Activated CD4-positive, alpha-beta T cell treated with anti-CD3 and anti-CD28 coated beads, Interleukin-2, amount 10 ng/mL, durations not matched to agents 24 days and 14 days (primary cell): Measurements from ENCODE around the gene ZBTB43. TPM values are rescaled to one million over a fixed set of nuclear protein-coding genes. Genes with fewer than 3 reads are reported as not detected.
"Not testable (repeated sequence)": the region's sequence is repeated elsewhere in the genome, so short reads cannot be mapped to it uniquely, and the experiment has no call there.

Source experiments
- DNase-seq: peaks from one replicate; pipeline ENCODE4 v3.0.0; 2022
- H3K27ac Mint-ChIP-seq: one replicate; pipeline ENCODE4 v1.8.0; 2022; ENCODE audit warnings: mild to moderate bottlenecking, mixed read lengths
- H3K27me3 Mint-ChIP-seq: one replicate; pipeline ENCODE4 v1.8.0; 2022; ENCODE audit warnings: mixed read lengths
- H3K36me3 Mint-ChIP-seq: one replicate; pipeline ENCODE4 v1.8.0; 2022; ENCODE audit warnings: low read depth, mild to moderate bottlenecking, mixed read lengths
- H3K4me1 Mint-ChIP-seq: one replicate; pipeline ENCODE4 v1.8.0; 2021; ENCODE audit warnings: mixed read lengths
- H3K4me3 Mint-ChIP-seq: one replicate; pipeline ENCODE4 v1.8.0; 2022; ENCODE audit warnings: mild to moderate bottlenecking, moderate library complexity, mixed read lengths
- H3K9me3 Mint-ChIP-seq: one replicate; pipeline ENCODE4 v1.8.0; 2021; ENCODE audit warnings: mixed read lengths
- intact Hi-C: fragments of 100-400 bp; cut with micrococcal nuclease; formaldehyde crosslinking; loops from one replicate; pipeline ENCODE4 v1.15.1; 2023
- total RNA-seq: library from RNA; stranded (reverse); gene quantifications from 2 replicates; pipeline ENCODE4 v1.2.3, GENCODE V29; 2022

ZBTB43 gene
- total RNA-seq, 1 donor from 2014 or later = 18.8 TPM

DNA sequence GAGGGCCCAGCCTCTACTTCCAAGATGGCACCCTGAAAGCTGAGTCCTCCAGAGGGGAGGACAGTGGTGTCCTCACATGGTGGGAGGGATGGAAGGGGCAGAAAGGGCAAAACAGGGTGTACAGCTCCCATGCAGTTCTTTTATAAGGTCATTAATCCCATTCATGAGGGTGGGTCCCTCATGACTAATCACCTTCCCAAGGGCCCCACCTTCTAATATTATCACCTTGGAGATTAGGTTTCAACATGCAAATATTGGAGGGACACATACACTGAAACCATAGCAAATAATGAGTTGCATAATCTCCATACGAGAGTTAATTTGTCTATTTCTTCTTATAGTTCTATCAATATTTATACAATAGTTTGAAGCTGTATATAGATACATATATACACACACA, 5.8 kb upstream of the ZBTB43 start:
- Mint-ChIP-seq H3K4me3 (no peak overlapping the region), H3K36me3 (no peaks in the 10 kb centered on the region), H3K9me3 (peaks cover 2% of the 10 kb centered on the region), H3K4me1 (peaks cover 2% of the 10 kb centered on the region), H3K27me3 (peaks cover 7% of the 10 kb centered on the region), H3K27ac (no peak overlapping the region)
- intact Hi-C loops = no loop called here
- DNase-seq = no peak

DNA sequence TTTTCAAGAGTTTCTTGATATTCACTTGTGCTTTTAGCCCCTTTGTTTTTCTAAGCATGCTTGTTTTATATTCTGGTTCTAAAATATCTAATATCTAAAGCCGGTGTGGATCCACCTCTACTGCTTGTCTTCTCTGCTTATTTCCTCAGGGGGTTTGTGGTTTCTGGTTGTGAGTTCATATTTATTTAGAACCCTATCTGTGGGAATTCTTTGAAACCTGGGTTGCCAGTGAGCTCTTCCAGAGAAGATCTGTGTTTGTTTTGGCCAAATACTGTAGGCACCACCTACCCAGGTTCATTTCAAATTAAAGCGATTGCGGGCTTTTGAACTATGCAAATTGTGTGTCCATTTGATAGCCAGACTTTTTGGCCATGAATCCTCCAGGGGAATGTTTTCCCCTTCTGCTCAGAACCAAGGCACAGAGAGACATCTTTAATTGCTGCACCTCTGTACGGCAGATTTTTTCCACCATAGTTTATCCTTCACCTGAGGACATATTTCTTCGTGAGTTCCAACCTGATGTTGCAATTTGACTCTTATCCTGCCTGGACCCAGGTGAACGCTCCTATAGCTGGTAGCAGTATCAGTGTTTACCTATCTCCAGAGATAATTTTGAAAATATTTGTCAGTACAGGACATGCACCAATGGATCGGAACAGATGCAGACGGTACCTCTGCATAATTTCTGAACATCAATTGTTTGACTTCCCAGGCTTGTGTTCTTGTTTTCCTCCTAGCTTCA, 2.4 kb upstream of the ZBTB43 start:
- Mint-ChIP-seq H3K4me3 (no peak overlapping the region), H3K36me3 (peaks cover 9% of the 10 kb centered on the region), H3K27me3 (peaks cover 2% of the 10 kb centered on the region), H3K4me1 (peaks cover 26% of the 10 kb centered on the region), H3K9me3 (peaks cover 8% of the 10 kb centered on the region), H3K27ac (no peak overlapping the region)
- DNase-seq = no peak
- intact Hi-C loops = no loop called here

DNA sequence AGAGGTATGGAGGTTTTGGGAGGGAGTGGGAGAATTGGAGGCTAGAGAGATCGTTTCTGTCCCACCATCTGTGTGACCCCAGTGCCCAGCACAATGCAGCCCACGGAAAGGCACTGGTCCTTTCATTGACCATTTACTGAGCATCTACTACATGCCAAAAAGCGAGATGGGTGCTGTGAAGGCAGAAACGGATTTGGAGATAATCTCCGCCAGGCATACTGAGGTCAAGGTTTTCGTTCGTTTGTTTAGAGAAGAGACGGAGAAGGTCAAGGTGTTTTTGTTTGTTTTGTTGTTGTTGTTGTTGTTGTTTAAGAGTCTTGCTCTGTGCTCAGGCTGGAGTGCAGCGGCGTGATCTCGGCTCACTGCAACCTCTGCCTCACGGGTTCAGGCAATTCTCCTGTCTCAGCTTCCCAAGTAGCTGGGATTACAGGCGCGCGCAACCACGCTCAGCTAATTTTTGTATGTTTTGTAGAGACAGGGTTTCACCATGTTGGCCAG, 593 bp upstream of the ZBTB43 start:
- peaks cover 12% of the 10 kb centered on the region for H3K36me3 Mint-ChIP-seq
- H3K27ac Mint-ChIP-seq = peak overlapping the region; percentile 98
- no peak for DNase-seq
- intact Hi-C loops = loop anchor here (2.0 kb wide), 1 partner anchor 57 kb away; the partner anchor contains the start of gene ZBTB34
- H3K4me1 Mint-ChIP-seq = peaks cover 31% of the 10 kb centered on the region
- H3K27me3 Mint-ChIP-seq = peaks cover 2% of the 10 kb centered on the region
- H3K9me3 Mint-ChIP-seq = peaks cover 8% of the 10 kb centered on the region
- peak overlapping the region; percentile 94 for H3K4me3 Mint-ChIP-seq

DNA sequence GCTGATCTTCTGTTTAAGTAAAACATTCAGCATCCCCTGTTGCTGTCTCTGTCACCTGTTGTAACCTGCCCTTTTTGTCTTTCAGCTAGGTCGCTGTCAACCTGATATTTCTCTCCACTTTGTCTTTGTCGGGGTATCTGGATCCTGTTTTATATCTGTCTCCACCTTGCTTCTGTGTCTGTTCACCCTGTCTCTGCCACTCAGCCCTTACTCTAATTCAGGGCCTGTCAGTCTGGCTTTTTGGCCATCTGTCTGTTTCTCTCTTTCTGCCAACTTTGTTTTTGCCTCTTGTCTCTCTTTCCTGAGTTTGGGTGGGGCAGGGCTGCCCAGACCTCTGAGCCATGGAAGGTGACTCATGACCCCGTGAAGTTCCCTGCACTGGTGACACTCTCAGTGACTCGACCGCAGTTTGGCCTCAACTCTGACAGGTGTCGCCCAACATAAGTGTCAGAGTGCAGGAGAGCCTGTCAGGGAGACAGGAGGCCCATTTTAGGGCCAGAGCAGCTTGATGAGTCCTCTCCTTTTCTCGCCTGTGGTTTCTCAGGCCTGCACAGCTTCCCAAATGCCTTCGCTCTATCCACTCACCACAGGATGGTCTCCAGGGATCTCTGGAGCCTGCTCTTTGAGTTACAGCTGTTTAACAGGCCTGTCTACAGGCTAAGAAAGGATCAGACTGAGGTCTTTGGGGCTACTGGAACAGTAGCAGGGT, 868 bp downstream of the ZBTB43 start:
- Mint-ChIP-seq H3K27me3 (peaks cover 2% of the 10 kb centered on the region), H3K9me3 (peaks cover 8% of the 10 kb centered on the region), H3K27ac (peak overlapping the region; percentile 94), H3K4me3 (peak overlapping the region; percentile 94), H3K4me1 (peaks cover 31% of the 10 kb centered on the region), H3K36me3 (peaks cover 16% of the 10 kb centered on the region)
- intact Hi-C loops = loop anchor here (1.0 to 2.0 kb wide), 2 partner anchors 55 to 82 kb away; partner anchors contain the start of gene ZBTB34
- DNase-seq = peak; percentile 92

DNA sequence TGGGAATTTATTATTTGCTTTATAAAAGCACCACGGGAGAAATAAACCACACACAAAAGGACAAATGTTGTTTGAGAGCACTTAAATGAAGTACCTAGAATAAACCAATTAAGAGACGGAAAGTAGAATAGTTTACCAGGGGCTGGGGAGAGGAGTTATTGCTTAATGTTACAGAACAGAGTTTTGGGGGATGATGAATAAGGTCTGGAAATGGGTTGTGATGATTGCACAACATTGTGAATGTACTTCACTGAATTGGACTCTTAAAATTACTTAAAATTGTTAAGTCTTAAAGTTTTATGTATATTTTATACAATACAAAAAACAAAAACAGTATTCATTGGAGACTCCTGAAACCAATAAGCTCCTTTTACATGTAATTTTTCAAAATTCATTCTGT, 1.5 kb downstream of the ZBTB43 start:
- DNase-seq = no peak
- Mint-ChIP-seq H3K4me1 (peaks cover 31% of the 10 kb centered on the region), H3K27ac (peak overlapping the region; percentile 94), H3K36me3 (peaks cover 18% of the 10 kb centered on the region), H3K9me3 (peaks cover 8% of the 10 kb centered on the region), H3K4me3 (peak overlapping the region; percentile 94), H3K27me3 (peaks cover 2% of the 10 kb centered on the region)
- intact Hi-C loops = no loop called here

DNA sequence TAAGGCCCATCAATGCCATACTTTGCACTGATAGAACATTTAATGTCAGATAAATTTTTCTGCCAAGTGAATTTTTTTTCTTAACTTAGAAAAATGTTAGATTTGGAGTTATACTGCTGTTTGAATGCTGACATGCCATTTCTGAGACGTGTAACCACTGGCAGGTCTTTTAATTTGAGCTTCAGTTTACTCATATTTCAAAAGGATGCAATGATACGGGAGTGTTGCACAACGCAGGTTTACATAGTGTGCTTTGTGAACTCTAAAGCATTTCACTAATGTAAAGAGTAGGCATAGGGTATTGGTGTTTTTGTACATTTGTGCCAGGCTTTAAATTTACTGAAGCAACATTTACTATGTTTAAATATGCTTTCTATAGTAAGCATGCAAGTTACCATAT, 4.2 kb downstream of the ZBTB43 start:
- Mint-ChIP-seq H3K27me3 (peaks cover 2% of the 10 kb centered on the region), H3K4me3 (no peak overlapping the region), H3K27ac (no peak overlapping the region), H3K36me3 (peaks cover 38% of the 10 kb centered on the region), H3K9me3 (peaks cover 9% of the 10 kb centered on the region), H3K4me1 (peaks cover 33% of the 10 kb centered on the region)
- no peak for DNase-seq
- intact Hi-C loops = no loop called here

DNA sequence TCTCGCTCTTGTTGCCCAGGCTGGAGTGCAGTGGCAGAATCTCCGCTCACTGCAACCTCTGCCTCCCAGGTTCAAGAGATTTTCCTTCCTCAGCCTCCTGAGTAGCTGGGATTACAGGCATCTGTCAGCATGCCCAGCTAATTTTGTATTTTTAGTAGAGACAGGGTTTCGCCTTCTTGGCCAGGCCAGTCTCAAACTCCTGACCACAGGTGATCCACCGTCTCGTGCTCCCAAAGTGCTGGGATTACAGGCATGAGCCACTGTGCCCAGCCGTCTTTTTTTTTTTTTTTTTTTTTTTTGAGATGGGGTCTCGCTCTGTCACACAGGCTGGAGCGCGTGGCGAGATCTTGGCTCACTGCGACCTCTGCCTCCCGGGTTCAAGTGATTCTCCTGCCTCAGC, 5.4 kb downstream of the ZBTB43 start:
- H3K27me3 Mint-ChIP-seq, H3K4me3 Mint-ChIP-seq, DNase-seq, H3K27ac Mint-ChIP-seq, H3K9me3 Mint-ChIP-seq, intact Hi-C loops: not testable (repeated sequence)
- H3K36me3 Mint-ChIP-seq = peaks cover 41% of the 10 kb centered on the region
- H3K4me1 Mint-ChIP-seq = peaks cover 26% of the 10 kb centered on the region

DNA sequence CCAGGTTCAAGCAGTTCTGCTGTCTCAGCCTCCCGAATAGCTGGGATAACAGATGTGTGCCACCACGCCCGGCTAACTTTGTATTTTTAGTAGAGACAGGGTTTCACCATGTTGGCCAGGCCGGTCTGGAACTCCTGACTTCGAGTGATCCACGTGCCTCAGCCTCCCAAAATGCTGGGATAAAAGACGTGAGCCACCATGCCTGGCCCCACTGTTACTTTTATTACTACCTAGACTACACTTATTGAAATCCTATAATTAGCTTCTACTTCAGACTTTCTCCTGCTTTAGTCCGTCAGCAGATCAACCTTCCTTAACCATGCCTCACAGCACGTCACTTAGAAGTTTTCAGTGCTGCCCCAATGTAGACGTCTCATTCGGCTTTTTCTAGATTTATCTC, 8.2 kb downstream of the ZBTB43 start:
- Mint-ChIP-seq H3K9me3 (peaks cover 18% of the 10 kb centered on the region), H3K36me3 (peaks cover 59% of the 10 kb centered on the region), H3K4me1 (peaks cover 5% of the 10 kb centered on the region), H3K27ac (no peak overlapping the region), H3K27me3 (no peaks in the 10 kb centered on the region), H3K4me3 (no peak overlapping the region)
- no peak for DNase-seq
- intact Hi-C loops = no loop called here

DNA sequence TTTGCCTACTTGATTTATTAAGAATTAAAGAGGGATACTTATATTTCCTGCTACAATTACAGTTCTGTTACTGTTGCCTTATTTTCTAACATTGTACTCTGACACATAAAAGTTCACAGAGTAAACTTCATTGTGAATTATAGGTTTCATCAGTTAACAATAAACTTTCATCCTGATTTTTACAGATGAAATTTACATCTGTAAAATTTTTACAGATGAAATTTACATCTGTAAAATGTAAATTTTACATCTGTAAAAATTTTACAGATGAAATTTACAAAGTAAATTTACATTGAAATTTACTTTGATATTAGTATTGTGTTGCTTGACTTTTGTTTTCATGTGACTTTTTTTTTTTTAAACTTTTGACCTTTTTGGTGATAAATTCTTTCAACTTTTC, 9.3 kb downstream of the ZBTB43 start:
- peaks cover 70% of the 10 kb centered on the region for H3K36me3 Mint-ChIP-seq
- H3K4me3 Mint-ChIP-seq = no peak overlapping the region
- H3K4me1 Mint-ChIP-seq = peaks cover 8% of the 10 kb centered on the region
- H3K27ac Mint-ChIP-seq = no peak overlapping the region
- intact Hi-C loops = no loop called here
- no peaks in the 10 kb centered on the region for H3K27me3 Mint-ChIP-seq
- DNase-seq = no peak
- peaks cover 23% of the 10 kb centered on the region for H3K9me3 Mint-ChIP-seq

DNA sequence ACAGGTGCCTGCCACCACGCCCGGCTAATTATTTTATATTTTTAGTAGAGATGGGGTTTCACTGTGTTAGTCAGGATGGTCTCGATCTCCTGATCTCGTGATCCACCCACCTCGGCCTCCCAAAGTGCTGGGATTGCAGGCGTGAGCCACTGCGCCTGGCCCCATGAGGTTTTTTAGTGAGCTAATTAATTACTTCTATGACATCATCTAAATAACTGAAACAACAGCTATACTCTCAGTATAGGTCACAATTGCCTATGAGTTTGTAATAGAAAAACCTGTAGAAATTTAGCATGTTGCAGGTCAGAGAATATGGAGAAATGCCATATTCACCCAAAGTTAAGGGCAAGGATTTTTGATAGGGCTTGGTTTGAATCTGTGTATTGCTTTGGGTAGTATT, 12.8 kb downstream of the ZBTB43 start:
- DNase-seq, intact Hi-C loops, H3K4me3 Mint-ChIP-seq, H3K27ac Mint-ChIP-seq, H3K27me3 Mint-ChIP-seq: not testable (repeated sequence)
- peaks cover 13% of the 10 kb centered on the region for H3K4me1 Mint-ChIP-seq
- peaks cover 80% of the 10 kb centered on the region for H3K36me3 Mint-ChIP-seq
- H3K9me3 Mint-ChIP-seq = peaks cover 31% of the 10 kb centered on the region

DNA sequence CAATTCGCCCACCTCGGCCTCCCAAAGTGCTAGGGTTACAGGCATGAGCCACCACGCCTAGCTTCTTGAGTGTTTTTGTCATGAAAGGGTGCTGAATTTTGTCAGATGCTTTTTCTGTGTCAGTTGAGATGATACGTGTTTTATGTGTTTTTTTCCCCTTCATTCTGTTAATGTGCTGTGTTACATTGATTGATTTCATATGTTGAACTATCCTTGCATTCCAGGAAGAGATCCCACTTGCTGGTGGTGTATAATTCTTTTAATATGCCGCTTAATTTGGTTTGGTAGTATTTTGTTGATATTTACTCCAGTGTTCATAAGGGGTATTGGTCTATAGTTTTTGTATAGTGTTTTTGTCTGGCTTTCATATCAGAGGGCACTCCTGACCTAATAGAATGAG, 13.6 kb downstream of the ZBTB43 start:
- Mint-ChIP-seq H3K27me3 (no peaks in the 10 kb centered on the region), H3K9me3 (peaks cover 27% of the 10 kb centered on the region), H3K4me3 (no peak overlapping the region)

DNA sequence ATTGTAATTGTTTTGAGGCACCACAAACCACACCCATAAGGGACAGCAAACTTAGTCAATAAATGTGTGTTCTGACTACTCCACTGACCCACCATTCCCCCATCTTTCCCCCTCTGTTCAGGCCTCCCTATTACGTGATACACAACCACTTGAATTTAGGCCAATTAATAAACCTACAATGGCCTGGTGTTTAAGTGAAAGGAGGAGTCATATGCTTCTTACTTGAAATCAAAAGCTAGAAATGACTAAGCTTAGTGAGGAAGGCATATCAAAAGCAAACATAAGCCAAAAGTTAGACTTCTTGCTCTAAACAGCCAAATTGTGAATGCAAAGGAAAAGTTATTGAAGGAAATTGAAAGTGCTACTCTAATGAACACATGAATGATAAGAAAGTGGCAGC, 14.6 kb downstream of the ZBTB43 start:
- no peak for DNase-seq
- Mint-ChIP-seq H3K9me3 (peaks cover 27% of the 10 kb centered on the region), H3K4me3 (peak overlapping the region; percentile 4), H3K36me3 (peaks cover 75% of the 10 kb centered on the region), H3K27me3 (no peaks in the 10 kb centered on the region), H3K4me1 (peaks cover 11% of the 10 kb centered on the region), H3K27ac (peak overlapping the region; percentile 74)
- intact Hi-C loops = no loop called here

More for the DNA sequence above, 13.6 kb downstream of the ZBTB43 start:
- intact Hi-C loops = no loop called here
- Mint-ChIP-seq H3K27ac (no peak overlapping the region), H3K4me1 (peaks cover 11% of the 10 kb centered on the region), H3K36me3 (peaks cover 78% of the 10 kb centered on the region)
- no peak for DNase-seq

DNA sequence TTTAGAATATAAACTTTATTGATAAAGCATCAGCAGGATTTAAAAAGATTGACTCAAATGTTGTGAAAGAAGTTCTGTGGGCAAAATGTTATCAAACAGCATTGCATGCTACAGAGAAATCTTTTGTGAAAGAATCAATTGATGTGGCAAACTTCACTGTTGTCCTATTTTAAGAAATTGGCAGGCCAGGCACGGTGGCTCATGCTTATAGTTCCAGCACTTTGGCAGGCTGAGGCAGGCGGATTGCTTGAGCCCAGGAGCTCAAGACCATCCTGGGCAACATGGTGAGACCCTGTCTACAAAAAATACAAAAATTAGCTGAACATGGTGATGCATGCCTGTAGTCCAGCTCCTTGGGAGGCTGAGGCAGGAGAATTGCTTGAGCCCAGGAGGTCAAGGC, 17.4 kb downstream of the ZBTB43 start:
- Mint-ChIP-seq H3K27me3 (no peaks in the 10 kb centered on the region), H3K36me3 (peaks cover 64% of the 10 kb centered on the region)
- intact Hi-C loops = no loop called here

DNA sequence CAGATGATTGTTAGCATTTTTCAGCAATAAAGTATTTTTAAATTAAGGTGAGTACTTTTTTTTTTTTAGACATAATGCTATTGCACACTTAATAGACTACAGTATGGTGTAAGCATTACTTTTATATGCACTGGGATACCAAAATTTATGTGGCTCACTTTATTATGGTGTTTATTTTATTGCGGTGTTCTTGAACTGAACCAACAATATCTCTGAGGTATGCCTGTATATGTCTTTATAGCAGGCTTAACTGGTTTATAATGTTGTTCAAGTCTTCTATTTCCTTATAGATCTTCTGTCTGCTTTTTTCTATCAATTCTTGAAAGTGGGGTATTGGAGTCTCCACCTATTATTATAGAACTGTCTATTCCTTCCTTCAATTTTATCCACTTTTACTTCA, 18.0 kb downstream of the ZBTB43 start:
- no peak overlapping the region for H3K4me3 Mint-ChIP-seq
- H3K27ac Mint-ChIP-seq = no peak overlapping the region
- intact Hi-C loops = no loop called here
- peaks cover 12% of the 10 kb centered on the region for H3K4me1 Mint-ChIP-seq
- peaks cover 60% of the 10 kb centered on the region for H3K36me3 Mint-ChIP-seq
- no peaks in the 10 kb centered on the region for H3K27me3 Mint-ChIP-seq
- DNase-seq = no peak
- peaks cover 13% of the 10 kb centered on the region for H3K9me3 Mint-ChIP-seq

More for the DNA sequence above, 17.4 kb downstream of the ZBTB43 start:
- peaks cover 13% of the 10 kb centered on the region for H3K9me3 Mint-ChIP-seq
- H3K4me1 Mint-ChIP-seq = peaks cover 12% of the 10 kb centered on the region
- no peak for DNase-seq
- H3K27ac Mint-ChIP-seq = no peak overlapping the region
- no peak overlapping the region for H3K4me3 Mint-ChIP-seq
